Measurements from ENCODE around the gene SUMO2.

- TF ChIP-seq, protein P1, sequence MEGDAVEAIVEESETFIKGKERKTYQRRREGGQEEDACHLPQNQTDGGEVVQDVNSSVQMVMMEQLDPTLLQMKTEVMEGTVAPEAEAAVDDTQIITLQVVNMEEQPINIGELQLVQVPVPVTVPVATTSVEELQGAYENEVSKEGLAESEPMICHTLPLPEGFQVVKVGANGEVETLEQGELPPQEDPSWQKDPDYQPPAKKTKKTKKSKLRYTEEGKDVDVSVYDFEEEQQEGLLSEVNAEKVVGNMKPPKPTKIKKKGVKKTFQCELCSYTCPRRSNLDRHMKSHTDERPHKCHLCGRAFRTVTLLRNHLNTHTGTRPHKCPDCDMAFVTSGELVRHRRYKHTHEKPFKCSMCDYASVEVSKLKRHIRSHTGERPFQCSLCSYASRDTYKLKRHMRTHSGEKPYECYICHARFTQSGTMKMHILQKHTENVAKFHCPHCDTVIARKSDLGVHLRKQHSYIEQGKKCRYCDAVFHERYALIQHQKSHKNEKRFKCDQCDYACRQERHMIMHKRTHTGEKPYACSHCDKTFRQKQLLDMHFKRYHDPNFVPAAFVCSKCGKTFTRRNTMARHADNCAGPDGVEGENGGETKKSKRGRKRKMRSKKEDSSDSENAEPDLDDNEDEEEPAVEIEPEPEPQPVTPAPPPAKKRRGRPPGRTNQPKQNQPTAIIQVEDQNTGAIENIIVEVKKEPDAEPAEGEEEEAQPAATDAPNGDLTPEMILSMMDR (IDR thresholded peaks at IDR 0.05) = no peak
- TF ChIP-seq EP300 (IDR thresholded peaks at IDR 0.05) = no peak
Observed at GRCh38 chr17:75118307-75118706, 64.5 kb downstream of the SUMO2 start.

Data from ovary (tissue), 3 donors.